K562 (cell line): ENCODE data around the gene TRMT1. TPM values are rescaled to one million over a fixed set of nuclear protein-coding genes. Genes with fewer than 3 reads are reported as not detected.

Experiments
- BHLHE40 ChIP-seq: IDR thresholded peaks from 2 replicates; pipeline ENCODE4 v1.6.1; 2011; ENCODE audit warnings: low read length, improper control_type of control experiment
- BRD9 ChIP-seq: fragments of 450-650 bp; IDR thresholded peaks from 2 replicates; pipeline ENCODE4 v1.6.1; 2018; ENCODE audit warnings: low read depth; ENCODE audit not compliant: partially characterized antibody
- CBX2 ChIP-seq: fragments of 200-600 bp; sonication (generic); IDR thresholded peaks from one replicate; pipeline ENCODE4 v1.6.1; 2012; ENCODE audit warnings: mild to moderate bottlenecking, low read length, inconsistent platforms; ENCODE audit not compliant: insufficient read depth, poor library complexity, severe bottlenecking
- CEBPB ChIP-seq: fragments of 450-650 bp; IDR thresholded peaks from 2 replicates; pipeline ENCODE4 v1.6.1; 2016; ENCODE audit warnings: missing genetic modification characterization, missing compliant biosample characterization
- EHMT2 ChIP-seq: fragments of 450-650 bp; IDR thresholded peaks from 2 replicates; pipeline ENCODE4 v1.6.1; 2018; ENCODE audit warnings: antibody characterized with exemption
- HDAC2 ChIP-seq: fragments of 450-650 bp; IDR thresholded peaks from 2 replicates; pipeline ENCODE4 v1.6.1; 2016; ENCODE audit warnings: mild to moderate bottlenecking
- JUN ChIP-seq, 2 experiments: sonication (generic) in 1 of 2; formaldehyde crosslinking in 1 of 2; IDR thresholded peaks; 2 replicates each; pipeline versions ENCODE4 v1.6.1 to v1.8.0; 2012 to 2022; ENCODE audit warnings: borderline replicate concordance in 2 of 2, mild to moderate bottlenecking in 2 of 2, improper control_type of control experiment in 1 of 2, low read depth in 1 of 2, low read length in 1 of 2, missing genetic modification reagents in 1 of 2
- KLF1 ChIP-seq: fragments of 450-650 bp; IDR thresholded peaks from 2 replicates; pipeline ENCODE4 v1.6.1; 2016; ENCODE audit warnings: missing genetic modification characterization, missing compliant biosample characterization
- LCOR ChIP-seq: sonication (generic); formaldehyde crosslinking; IDR thresholded peaks from 2 replicates; pipeline ENCODE4 v1.8.0; 2022; ENCODE audit warnings: mild to moderate bottlenecking, missing genetic modification reagents
- MEF2D ChIP-seq: conservative IDR thresholded peaks from 2 replicates; pipeline ENCODE4 v1.6.1; 2016; ENCODE audit warnings: low read depth, missing genetic modification characterization, missing compliant biosample characterization
- PTBP1 ChIP-seq: fragments of 200-400 bp; formaldehyde crosslinking; IDR thresholded peaks from 2 replicates; pipeline ENCODE4 v1.6.1; 2017; ENCODE audit warnings: low read depth, low read length
- RBBP5 ChIP-seq: fragments of 200-600 bp; sonication (generic); IDR thresholded peaks from 2 replicates; pipeline ENCODE4 v1.6.1; 2012; ENCODE audit warnings: borderline replicate concordance, mild to moderate bottlenecking, low read length, control low read depth, inconsistent platforms; ENCODE audit not compliant: insufficient read depth, poor library complexity, severe bottlenecking
- RBFOX2 ChIP-seq: fragments of 200-400 bp; formaldehyde crosslinking; IDR thresholded peaks from 2 replicates; pipeline ENCODE4 v1.6.1; 2017; ENCODE audit warnings: low read depth, mild to moderate bottlenecking, low read length, moderate library complexity
- SIX5 ChIP-seq, 2 experiments: IDR thresholded peaks; 2 replicates each; pipeline ENCODE4 v1.6.1; 2011; ENCODE audit warnings: low read length in 2 of 2, borderline replicate concordance in 1 of 2, low read depth in 1 of 2, mild to moderate bottlenecking in 1 of 2, moderate library complexity in 1 of 2; ENCODE audit not compliant: insufficient read depth in 1 of 2
- SP2 ChIP-seq: IDR thresholded peaks from 2 replicates; pipeline ENCODE4 v1.6.1; 2011; ENCODE audit warnings: mild to moderate bottlenecking, low read depth, low read length, moderate library complexity; ENCODE audit not compliant: poor library complexity, severe bottlenecking; ENCODE audit errors: extremely low read depth
- TGIF2 ChIP-seq: sonication (generic); formaldehyde crosslinking; IDR thresholded peaks from 2 replicates; pipeline ENCODE4 v1.8.1; 2022; ENCODE audit warnings: mild to moderate bottlenecking, missing genetic modification reagents, moderate library complexity
- ZNF212 ChIP-seq: fragments of 450-650 bp; formaldehyde crosslinking; IDR thresholded peaks from 2 replicates; pipeline ENCODE4 v1.4.0; 2020; ENCODE audit warnings: mild to moderate bottlenecking
- ZNF232 ChIP-seq: sonication (generic); formaldehyde crosslinking; IDR thresholded peaks from 2 replicates; pipeline ENCODE4 v1.8.0; 2022; ENCODE audit warnings: mild to moderate bottlenecking, missing genetic modification reagents
- ZNF444 ChIP-seq: fragments of 250-450 bp; sonication (Bioruptor Pico); IDR thresholded peaks from 2 replicates; pipeline ENCODE4 v1.4.0; 2020; ENCODE audit warnings: mild to moderate bottlenecking, moderate library complexity
- ZZZ3 ChIP-seq: fragments of 450-650 bp; IDR thresholded peaks from 2 replicates; pipeline ENCODE4 v1.6.1; 2016; ENCODE audit warnings: antibody characterized with exemption, mild to moderate bottlenecking, moderate library complexity
- polyA plus RNA-seq, 8 experiments: library from polyadenylated mRNA; depleted of rRNA in 4 of 8; stranded (reverse) in 5 of 8; unstranded in 3 of 8; fragments of >200 nt; fragmentation: Nextera tagmentation in 2 of 8; fragmentation: Illumina TruSeq in 1 of 8; extraction: Ambion mirVana in 2 of 8; extraction: Trizol in 1 of 8; gene quantifications; 2 replicates each; pipeline versions ENCODE4 v1.2.1 to v1.2.3, GENCODE V29; 2011 to 2014; ENCODE audit warnings: inconsistent platforms in 1 of 8, missing spikeins in 1 of 8
- total RNA-seq, 7 experiments: library from RNA; depleted of rRNA in 6 of 7; stranded (reverse); fragments of >200 nt in 6 of 7; fragmentation: Illumina TruSeq in 2 of 7; extraction: Trizol in 2 of 7; gene quantifications; 2 replicates each; pipeline versions ENCODE4 v1.2.1 to v1.2.3, GENCODE V29; 2011 to 2021; ENCODE audit warnings: low replicate concordance in 1 of 7
- TF ChIP-seq, protein P1 (sequence below): sonication (generic); formaldehyde crosslinking; IDR thresholded peaks from 2 replicates; pipeline ENCODE4 v1.8.0; 2022; ENCODE audit warnings: mild to moderate bottlenecking, low read depth, missing genetic modification reagents
- TF ChIP-seq, protein P2 (sequence below): fragments of 450-650 bp; formaldehyde crosslinking; IDR thresholded peaks from 2 replicates; pipeline ENCODE4 v1.4.0; 2022; ENCODE audit warnings: missing genetic modification characterization

TRMT1 gene
- total and polyA plus RNA-seq, 9 of the 15 experiments (the other 6 are each of a cell fraction or from before 2014, with no cell fraction given) = 5.8 to 158 (median 54.3) TPM

DNA sequence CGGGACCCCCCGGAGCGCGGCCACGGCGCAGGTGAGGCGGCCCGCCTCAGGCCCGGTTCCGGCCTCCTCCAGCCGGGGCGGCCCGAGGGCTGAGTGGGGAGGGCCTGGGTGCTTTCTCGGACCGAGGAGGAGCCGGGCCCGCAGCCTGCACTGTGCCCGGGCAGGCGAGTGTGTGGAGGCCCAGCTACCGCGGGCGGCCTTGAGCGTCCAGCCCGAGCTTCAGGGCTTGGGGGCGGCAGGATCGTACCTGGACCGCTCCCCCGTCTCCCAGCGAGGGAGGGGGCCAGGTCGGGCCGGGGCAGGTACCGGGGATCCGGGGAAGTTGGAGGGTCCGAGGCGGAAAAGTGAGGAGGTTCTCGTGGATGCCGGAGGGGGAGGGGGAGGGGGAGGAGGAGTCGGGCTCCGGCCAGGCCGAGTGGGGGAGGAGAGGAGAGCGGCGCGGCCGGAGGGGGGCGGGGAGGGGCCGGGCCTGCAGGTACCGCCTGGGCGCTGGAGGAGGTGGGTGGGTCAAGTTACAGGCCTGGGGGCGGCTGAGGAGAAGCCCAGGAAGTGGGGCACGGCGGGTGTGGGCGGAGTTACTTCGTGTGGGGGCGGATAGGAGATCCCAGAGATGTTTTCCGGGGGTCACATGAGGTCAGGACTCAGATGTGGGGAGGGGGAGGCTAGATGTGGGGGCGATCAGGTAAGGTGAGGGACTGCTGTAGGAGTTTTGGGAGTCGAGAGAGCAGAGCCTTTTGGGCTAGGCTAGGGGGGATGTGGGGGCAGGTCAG, 2.1 kb upstream of the TRMT1 start (continued):
- TF ChIP-seq RBBP5 (peak; percentile 76), TGIF2 (CRISPR knock-in tag) (peak; percentile 56; the same call in 1 of the 2 replicates), EHMT2 (no peak), BHLHE40 (no peak), LCOR (CRISPR knock-in tag) (no peak), SIX5 (IDR thresholded peaks at IDR 0.05; ENCODE audit: borderline replicate concordance in 1 of 2, insufficient read depth in 1 of 2, low read depth in 1 of 2, low read length in 2 of 2) (no peak), KLF1 (no peak), RBFOX2 (peak; percentile 74), CEBPB (tag) (no peak), CBX2 (no peak), ZZZ3 (no peak), ZNF444 (peak; percentile 61; the same call in 1 of the 2 replicates), ZNF212 (no peak), BRD9 (no peak), ZNF232 (CRISPR knock-in tag) (no peak), MEF2D (tag) (no peak), HDAC2 (0 out of 2 replicates have a peak, but pooled peaks have one; percentile 29), SP2 (no peak), PTBP1 (no peak), JUN (IDR thresholded peaks at IDR 0.05; ENCODE audit: borderline replicate concordance, low read depth, low read length) (no peak), JUN (CRISPR knock-in tag; IDR thresholded peaks at IDR 0.05; ENCODE audit: borderline replicate concordance) (no peak)
- TF ChIP-seq, protein P1, sequence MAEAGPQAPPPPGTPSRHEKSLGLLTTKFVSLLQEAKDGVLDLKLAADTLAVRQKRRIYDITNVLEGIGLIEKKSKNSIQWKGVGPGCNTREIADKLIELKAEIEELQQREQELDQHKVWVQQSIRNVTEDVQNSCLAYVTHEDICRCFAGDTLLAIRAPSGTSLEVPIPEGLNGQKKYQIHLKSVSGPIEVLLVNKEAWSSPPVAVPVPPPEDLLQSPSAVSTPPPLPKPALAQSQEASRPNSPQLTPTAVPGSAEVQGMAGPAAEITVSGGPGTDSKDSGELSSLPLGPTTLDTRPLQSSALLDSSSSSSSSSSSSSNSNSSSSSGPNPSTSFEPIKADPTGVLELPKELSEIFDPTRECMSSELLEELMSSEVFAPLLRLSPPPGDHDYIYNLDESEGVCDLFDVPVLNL (CRISPR knock-in tag) = no peak
- TF ChIP-seq, protein P2, sequence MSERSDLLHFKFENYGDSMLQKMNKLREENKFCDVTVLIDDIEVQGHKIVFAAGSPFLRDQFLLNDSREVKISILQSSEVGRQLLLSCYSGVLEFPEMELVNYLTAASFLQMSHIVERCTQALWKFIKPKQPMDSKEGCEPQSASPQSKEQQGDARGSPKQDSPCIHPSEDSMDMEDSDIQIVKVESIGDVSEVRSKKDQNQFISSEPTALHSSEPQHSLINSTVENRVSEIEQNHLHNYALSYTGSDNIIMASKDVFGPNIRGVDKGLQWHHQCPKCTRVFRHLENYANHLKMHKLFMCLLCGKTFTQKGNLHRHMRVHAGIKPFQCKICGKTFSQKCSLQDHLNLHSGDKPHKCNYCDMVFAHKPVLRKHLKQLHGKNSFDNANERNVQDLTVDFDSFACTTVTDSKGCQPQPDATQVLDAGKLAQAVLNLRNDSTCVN = no peak
